K562 (cell line): ENCODE data around the gene TMEM273. TPM values are rescaled to one million over a fixed set of nuclear protein-coding genes. Genes with fewer than 3 reads are reported as not detected.

Experiments
- DMBX1 ChIP-seq: fragments of 250-450 bp; sonication (Bioruptor Pico); IDR thresholded peaks from 2 replicates; pipeline ENCODE4 v1.8.0; 2022; ENCODE audit warnings: inconsistent platforms, mild to moderate bottlenecking, moderate library complexity, borderline replicate concordance
- FOXJ2 ChIP-seq: fragments of 200-800 bp; sonication (Bioruptor generic); IDR thresholded peaks from 2 replicates; pipeline ENCODE4 v1.6.1; 2016; ENCODE audit warnings: missing genetic modification characterization, missing compliant biosample characterization
- L3MBTL2 ChIP-seq: fragments of 450-650 bp; IDR thresholded peaks from 2 replicates; pipeline ENCODE4 v1.6.1; 2016; ENCODE audit warnings: mild to moderate bottlenecking, moderate library complexity
- NR2F6 ChIP-seq: fragments of 450-650 bp; formaldehyde crosslinking; IDR thresholded peaks from 2 replicates; pipeline ENCODE4 v1.4.0; 2020; ENCODE audit warnings: mild to moderate bottlenecking
- STAT5A ChIP-seq: IDR thresholded peaks from 2 replicates; pipeline ENCODE4 v1.6.1; 2012; ENCODE audit warnings: low read length, inconsistent platforms, borderline replicate concordance
- TRIM24 ChIP-seq, 2 experiments: fragments of 450-650 bp; IDR thresholded peaks; 2 replicates each; pipeline ENCODE4 v1.6.1; 2016
- polyA plus RNA-seq, 8 experiments: library from polyadenylated mRNA; depleted of rRNA in 4 of 8; stranded (reverse) in 5 of 8; unstranded in 3 of 8; fragments of >200 nt; fragmentation: Nextera tagmentation in 2 of 8; fragmentation: Illumina TruSeq in 1 of 8; extraction: Ambion mirVana in 2 of 8; extraction: Trizol in 1 of 8; gene quantifications; 2 replicates each; pipeline versions ENCODE4 v1.2.1 to v1.2.3, GENCODE V29; 2011 to 2014; ENCODE audit warnings: inconsistent platforms in 1 of 8, missing spikeins in 1 of 8
- total RNA-seq, 7 experiments: library from RNA; depleted of rRNA in 6 of 7; stranded (reverse); fragments of >200 nt in 6 of 7; fragmentation: Illumina TruSeq in 2 of 7; extraction: Trizol in 2 of 7; gene quantifications; 2 replicates each; pipeline versions ENCODE4 v1.2.1 to v1.2.3, GENCODE V29; 2011 to 2021; ENCODE audit warnings: low replicate concordance in 1 of 7
- TF ChIP-seq, protein P1 (sequence below): fragments of 450-650 bp; IDR thresholded peaks from 2 replicates; pipeline ENCODE4 v1.6.1; 2017; ENCODE audit warnings: mild to moderate bottlenecking, moderate library complexity
- TF ChIP-seq, protein P2 (sequence below), 3 experiments: IDR thresholded peaks in 2 of 3; conservative IDR thresholded peaks in 1 of 3; 2 replicates each; pipeline ENCODE4 v1.5.1; 2011 to 2012; ENCODE audit warnings: low read length in 3 of 3, mild to moderate bottlenecking in 3 of 3, control low read depth in 2 of 3, improper control_type of control experiment in 1 of 3, inconsistent platforms in 1 of 3, low read depth in 1 of 3, mixed read lengths in 1 of 3, moderate library complexity in 1 of 3; ENCODE audit not compliant: insufficient read depth in 2 of 3
- TF ChIP-seq, protein P3 (sequence below): IDR thresholded peaks from 2 replicates; pipeline ENCODE4 v1.6.1; 2016; ENCODE audit warnings: missing genetic modification characterization, missing compliant biosample characterization
- TF ChIP-seq, protein P4 (sequence below), 2 experiments: fragments of 450-650 bp; formaldehyde crosslinking in 1 of 2; IDR thresholded peaks; 2 replicates each; pipeline versions ENCODE4 v1.4.0 to v1.6.1; 2014 to 2020; ENCODE audit warnings: mild to moderate bottlenecking in 2 of 2, borderline replicate concordance in 1 of 2, low read depth in 1 of 2

The TMEM273 gene
- total and polyA plus RNA-seq, 9 of the 15 experiments (the other 6 are each of a cell fraction or from before 2014, with no cell fraction given): 39.2 to 131 (median 95.6) TPM

DNA sequence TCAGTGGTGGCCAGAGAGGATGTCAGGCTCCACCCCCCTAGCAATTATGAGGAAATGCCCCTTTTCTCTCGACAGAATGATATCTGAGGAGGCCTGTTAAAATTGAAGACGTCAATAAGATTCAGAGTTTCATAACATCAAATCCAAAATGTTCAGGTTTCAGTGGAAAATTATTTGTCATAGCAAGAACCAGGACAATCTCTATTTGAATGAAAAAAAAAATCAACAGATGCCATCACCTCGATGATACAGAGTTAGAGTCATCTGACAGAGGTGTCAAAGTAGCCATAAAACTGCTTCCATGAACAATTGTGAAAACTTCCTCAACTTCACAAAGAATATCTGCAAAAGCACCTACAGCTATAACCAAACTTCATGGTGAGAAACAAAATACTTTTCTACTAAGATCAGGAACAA lies 7.7 kb downstream of the TMEM273 start (continued):
- peak; percentile 35; the same call in 1 of the 2 replicates for TF ChIP-seq FOXJ2 (tag)
- TF ChIP-seq, protein P1, sequence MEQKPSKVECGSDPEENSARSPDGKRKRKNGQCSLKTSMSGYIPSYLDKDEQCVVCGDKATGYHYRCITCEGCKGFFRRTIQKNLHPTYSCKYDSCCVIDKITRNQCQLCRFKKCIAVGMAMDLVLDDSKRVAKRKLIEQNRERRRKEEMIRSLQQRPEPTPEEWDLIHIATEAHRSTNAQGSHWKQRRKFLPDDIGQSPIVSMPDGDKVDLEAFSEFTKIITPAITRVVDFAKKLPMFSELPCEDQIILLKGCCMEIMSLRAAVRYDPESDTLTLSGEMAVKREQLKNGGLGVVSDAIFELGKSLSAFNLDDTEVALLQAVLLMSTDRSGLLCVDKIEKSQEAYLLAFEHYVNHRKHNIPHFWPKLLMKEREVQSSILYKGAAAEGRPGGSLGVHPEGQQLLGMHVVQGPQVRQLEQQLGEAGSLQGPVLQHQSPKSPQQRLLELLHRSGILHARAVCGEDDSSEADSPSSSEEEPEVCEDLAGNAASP: no peak
- TF ChIP-seq, protein P2, sequence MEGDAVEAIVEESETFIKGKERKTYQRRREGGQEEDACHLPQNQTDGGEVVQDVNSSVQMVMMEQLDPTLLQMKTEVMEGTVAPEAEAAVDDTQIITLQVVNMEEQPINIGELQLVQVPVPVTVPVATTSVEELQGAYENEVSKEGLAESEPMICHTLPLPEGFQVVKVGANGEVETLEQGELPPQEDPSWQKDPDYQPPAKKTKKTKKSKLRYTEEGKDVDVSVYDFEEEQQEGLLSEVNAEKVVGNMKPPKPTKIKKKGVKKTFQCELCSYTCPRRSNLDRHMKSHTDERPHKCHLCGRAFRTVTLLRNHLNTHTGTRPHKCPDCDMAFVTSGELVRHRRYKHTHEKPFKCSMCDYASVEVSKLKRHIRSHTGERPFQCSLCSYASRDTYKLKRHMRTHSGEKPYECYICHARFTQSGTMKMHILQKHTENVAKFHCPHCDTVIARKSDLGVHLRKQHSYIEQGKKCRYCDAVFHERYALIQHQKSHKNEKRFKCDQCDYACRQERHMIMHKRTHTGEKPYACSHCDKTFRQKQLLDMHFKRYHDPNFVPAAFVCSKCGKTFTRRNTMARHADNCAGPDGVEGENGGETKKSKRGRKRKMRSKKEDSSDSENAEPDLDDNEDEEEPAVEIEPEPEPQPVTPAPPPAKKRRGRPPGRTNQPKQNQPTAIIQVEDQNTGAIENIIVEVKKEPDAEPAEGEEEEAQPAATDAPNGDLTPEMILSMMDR (IDR thresholded peaks at IDR 0.05 in 2 of 3, conservative IDR thresholded peaks at IDR 0.05 in 1 of 3; ENCODE audit: insufficient read depth in 2 of 3, low read depth in 1 of 3, low read length in 3 of 3): no peak
- peak; percentile 9; the same call in 1 of the 2 replicates for TF ChIP-seq DMBX1
- 0 out of 2 replicates have a peak, but pooled peaks have one; percentile 37 for TF ChIP-seq L3MBTL2
- TF ChIP-seq, protein P3, sequence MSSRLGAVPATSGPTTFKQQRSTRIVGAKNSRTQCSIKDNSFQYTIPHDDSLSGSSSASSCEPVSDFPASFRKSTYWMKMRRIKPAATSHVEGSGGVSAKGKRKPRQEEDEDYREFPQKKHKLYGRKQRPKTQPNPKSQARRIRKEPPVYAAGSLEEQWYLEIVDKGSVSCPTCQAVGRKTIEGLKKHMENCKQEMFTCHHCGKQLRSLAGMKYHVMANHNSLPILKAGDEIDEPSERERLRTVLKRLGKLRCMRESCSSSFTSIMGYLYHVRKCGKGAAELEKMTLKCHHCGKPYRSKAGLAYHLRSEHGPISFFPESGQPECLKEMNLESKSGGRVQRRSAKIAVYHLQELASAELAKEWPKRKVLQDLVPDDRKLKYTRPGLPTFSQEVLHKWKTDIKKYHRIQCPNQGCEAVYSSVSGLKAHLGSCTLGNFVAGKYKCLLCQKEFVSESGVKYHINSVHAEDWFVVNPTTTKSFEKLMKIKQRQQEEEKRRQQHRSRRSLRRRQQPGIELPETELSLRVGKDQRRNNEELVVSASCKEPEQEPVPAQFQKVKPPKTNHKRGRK (tag): no peak
- TF ChIP-seq, protein P4, sequence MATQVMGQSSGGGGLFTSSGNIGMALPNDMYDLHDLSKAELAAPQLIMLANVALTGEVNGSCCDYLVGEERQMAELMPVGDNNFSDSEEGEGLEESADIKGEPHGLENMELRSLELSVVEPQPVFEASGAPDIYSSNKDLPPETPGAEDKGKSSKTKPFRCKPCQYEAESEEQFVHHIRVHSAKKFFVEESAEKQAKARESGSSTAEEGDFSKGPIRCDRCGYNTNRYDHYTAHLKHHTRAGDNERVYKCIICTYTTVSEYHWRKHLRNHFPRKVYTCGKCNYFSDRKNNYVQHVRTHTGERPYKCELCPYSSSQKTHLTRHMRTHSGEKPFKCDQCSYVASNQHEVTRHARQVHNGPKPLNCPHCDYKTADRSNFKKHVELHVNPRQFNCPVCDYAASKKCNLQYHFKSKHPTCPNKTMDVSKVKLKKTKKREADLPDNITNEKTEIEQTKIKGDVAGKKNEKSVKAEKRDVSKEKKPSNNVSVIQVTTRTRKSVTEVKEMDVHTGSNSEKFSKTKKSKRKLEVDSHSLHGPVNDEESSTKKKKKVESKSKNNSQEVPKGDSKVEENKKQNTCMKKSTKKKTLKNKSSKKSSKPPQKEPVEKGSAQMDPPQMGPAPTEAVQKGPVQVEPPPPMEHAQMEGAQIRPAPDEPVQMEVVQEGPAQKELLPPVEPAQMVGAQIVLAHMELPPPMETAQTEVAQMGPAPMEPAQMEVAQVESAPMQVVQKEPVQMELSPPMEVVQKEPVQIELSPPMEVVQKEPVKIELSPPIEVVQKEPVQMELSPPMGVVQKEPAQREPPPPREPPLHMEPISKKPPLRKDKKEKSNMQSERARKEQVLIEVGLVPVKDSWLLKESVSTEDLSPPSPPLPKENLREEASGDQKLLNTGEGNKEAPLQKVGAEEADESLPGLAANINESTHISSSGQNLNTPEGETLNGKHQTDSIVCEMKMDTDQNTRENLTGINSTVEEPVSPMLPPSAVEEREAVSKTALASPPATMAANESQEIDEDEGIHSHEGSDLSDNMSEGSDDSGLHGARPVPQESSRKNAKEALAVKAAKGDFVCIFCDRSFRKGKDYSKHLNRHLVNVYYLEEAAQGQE (IDR thresholded peaks at IDR 0.05; ENCODE audit: borderline replicate concordance): 0 out of 2 replicates have a peak, but pooled peaks have one; percentile 5
- TF ChIP-seq, protein P4 (CRISPR knock-in tag; IDR thresholded peaks at IDR 0.05; ENCODE audit: low read depth): no peak
- TF ChIP-seq TRIM24 (IDR thresholded peaks at IDR 0.05): no peak
- TF ChIP-seq NR2F6 (CRISPR knock-in tag): no peak
- TF ChIP-seq STAT5A: no peak
